Pancreas (tissue), 10 donors: ENCODE results near the gene NCAPH2. TPM values are rescaled to one million over a fixed set of nuclear protein-coding genes. Genes with fewer than 3 reads are reported as not detected.

Experiments used
- ATAC-seq, 4 donors: fragments of 200-7000 bp; cut with Tn5 transposase; one replicate each; pipeline versions ENCODE4 v1.8.0 to v1.9.1; 2020; ENCODE audit warnings: mild to moderate bottlenecking in 4 of 4, moderate library complexity in 4 of 4
- DNase-seq, 6 donors: peaks; one replicate each; pipeline ENCODE4 v3.0.0-alpha.2; 2020
- FAIRE-seq: peaks from 2 replicates; lab custom pipeline; 2012; peaks lifted over from hg19 to GRCh38; lab: Jason Lieb, UNC
- H3K27ac ChIP-seq, 4 donors: fragments of 200-600 bp; sonication (generic); 1 replicate in 3 of 4; 2 replicates in 1 of 4; pipeline versions ENCODE4 v1.5.0 to v1.8.0; 2020
- H3K27me3 ChIP-seq, 4 donors: fragments of 200-600 bp; one replicate each; pipeline ENCODE4 v1.8.0; 2021
- H3K36me3 ChIP-seq, 3 donors: fragments of 200-600 bp; sonication (generic) in 1 of 3; one replicate each; pipeline versions ENCODE4 v1.5.0 to v1.8.0; 2020 to 2021
- H3K4me1 ChIP-seq, 3 donors: fragments of 200-600 bp; one replicate each; pipeline ENCODE4 v1.8.0; 2021
- H3K4me3 ChIP-seq, 4 donors: fragments of 200-600 bp; sonication (generic) in 2 of 4; one replicate each; pipeline versions ENCODE4 v1.5.0 to v1.8.0; 2020 to 2021
- H3K9me3 ChIP-seq, 4 donors: fragments of 200-600 bp; one replicate each; pipeline ENCODE4 v1.8.0; 2021
- WGBS, 2 donors: extraction: QIAGEN DNeasy Blood & Tissue Kit; methylation state at CpG; one replicate each; pipeline ENCODE4 v1.1.7; 2013; 5-methylcytosine and 5-hydroxymethylcytosine counted together
- intact Hi-C, 3 donors: fragments of 100-400 bp; cut with DNase I; formaldehyde crosslinking; loops; one replicate each; pipeline versions ENCODE4 v1.11.1 to v1.14.2; 2022
- polyA plus RNA-seq, 2 donors: library from polyadenylated mRNA; stranded (reverse); fragments of 200-250 nt; gene quantifications; one replicate each; pipeline ENCODE4 v1.2.3, GENCODE V29; 2013
- total RNA-seq, 6 donors: library from RNA; stranded (reverse); fragmentation: NEBNext Ultra II Directional in 4 of 6; extraction: Animal tissue kit (Norgen Biotek cat#: 25700) in 4 of 6; gene quantifications; one replicate each; pipeline versions ENCODE4 v1.2.1 to v1.2.4, GENCODE V29; 2021 to 2023
- TF ChIP-seq, protein P1 (sequence below), 4 donors: fragments of 200-600 bp; sonication (generic) in 3 of 4; IDR thresholded peaks; one replicate each; pipeline versions ENCODE4 v1.5.0 to v1.8.0; 2021; ENCODE audit warnings: antibody characterized with exemption in 4 of 4
- donor health status: healthy with polysubstance abuse.
- donor health status: DM: no; HTN: no; CAD: no; lungs with moderate emphysema.
- donor health status: DM: no; HTN: no; CAD: no.
- donor health status: control.
- donor health status: control.
- donor health status: Bipolar disorder and iron deficiency.
- donor health status: DM: yes; HTN: yes; CAD: no.
- donor health status: DM: no; HTN: no; CAD: no.
- donor health status: DM: no; HTN: no; CAD: no.
- donor health status: DM: yes; HTN: yes; CAD: no.

NCAPH2 gene
- total and polyA plus RNA-seq, 8 donors, result 15.9 to 70.1 (median 24.2) TPM

DNA sequence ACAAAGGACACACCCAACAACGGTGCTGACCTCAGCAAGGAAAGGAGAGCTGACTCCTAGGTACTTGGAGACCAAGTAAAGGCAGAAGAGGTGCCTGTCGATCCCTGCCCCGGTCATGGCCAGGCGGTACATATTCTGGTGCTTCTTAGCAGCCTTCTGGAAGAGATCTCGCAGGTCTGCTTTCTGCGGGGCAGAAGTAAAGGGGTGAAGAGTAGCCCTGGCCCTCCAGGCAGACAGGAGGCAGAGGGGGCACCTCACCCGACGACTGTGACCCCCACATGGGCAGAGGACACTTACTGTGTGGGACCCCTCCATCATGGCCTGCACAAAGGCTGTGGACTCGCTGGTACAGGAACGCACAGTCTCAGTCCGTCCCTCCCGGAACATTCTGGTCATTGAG is 62.8 kb downstream of the NCAPH2 start:
- Histone ChIP-seq H3K27me3 (no peaks in the 10 kb centered on the region), H3K36me3 (peaks cover 0 to 16% (median 0%) of the 10 kb centered on the region in 3 donors), H3K4me1 (peaks cover 0 to 14% (median 6%) of the 10 kb centered on the region in 3 donors), H3K27ac (no peak overlapping the region), H3K4me3 (no peak overlapping the region), H3K9me3 (no peaks in the 10 kb centered on the region)
- intact Hi-C loops, result no loop called here
- DNase-seq (no peak), FAIRE-seq (no peak), ATAC-seq (no peak)
- WGBS, 2 donors, result 90 to 93% methylated on average over 12 of the region's 12 CpGs
- TF ChIP-seq, protein P1, sequence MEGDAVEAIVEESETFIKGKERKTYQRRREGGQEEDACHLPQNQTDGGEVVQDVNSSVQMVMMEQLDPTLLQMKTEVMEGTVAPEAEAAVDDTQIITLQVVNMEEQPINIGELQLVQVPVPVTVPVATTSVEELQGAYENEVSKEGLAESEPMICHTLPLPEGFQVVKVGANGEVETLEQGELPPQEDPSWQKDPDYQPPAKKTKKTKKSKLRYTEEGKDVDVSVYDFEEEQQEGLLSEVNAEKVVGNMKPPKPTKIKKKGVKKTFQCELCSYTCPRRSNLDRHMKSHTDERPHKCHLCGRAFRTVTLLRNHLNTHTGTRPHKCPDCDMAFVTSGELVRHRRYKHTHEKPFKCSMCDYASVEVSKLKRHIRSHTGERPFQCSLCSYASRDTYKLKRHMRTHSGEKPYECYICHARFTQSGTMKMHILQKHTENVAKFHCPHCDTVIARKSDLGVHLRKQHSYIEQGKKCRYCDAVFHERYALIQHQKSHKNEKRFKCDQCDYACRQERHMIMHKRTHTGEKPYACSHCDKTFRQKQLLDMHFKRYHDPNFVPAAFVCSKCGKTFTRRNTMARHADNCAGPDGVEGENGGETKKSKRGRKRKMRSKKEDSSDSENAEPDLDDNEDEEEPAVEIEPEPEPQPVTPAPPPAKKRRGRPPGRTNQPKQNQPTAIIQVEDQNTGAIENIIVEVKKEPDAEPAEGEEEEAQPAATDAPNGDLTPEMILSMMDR (IDR thresholded peaks at IDR 0.05), result no peak

DNA sequence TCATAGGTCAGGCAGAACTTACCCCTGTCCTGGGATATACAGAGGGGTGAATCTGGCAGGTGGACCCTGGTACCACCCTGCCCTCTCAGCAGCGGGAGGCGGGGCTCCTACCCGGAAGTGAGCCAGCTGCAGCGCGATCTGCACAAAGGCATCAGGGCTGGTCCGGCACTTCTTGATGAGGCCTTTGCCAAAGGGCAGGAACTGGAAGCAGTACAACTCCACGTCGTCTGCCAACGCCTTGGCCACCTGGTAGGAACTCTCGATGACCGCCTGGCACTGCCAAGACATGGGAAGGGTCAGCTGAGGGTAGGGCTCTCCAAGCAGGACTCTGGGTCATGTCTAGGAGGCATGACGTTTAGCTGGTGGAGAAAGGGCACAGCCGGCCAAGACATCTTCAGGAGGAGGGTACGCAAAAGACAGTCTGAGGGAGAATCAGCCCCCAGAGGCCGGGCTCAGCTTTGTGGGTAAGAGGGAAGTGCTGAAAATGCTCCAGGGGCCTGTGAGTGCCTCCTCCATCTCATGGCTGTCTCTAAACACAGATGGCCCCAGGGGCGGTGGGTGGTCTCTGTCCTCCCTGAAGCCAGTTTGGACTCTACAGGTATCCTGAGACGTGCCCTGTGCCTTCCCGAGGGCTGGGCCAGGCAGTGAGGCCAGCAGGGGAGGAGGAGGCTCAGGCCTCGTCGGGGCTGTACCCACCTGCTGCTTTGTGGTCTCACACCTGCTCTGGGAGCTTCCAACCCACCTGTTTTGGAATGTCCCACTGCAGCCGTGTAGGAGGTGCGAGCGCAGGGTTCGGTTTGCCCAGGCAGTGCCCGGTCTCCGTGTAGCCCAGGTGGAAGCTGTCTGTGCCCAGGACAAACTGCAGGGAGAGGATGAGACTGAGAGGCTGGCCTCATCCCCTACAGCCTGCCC is 63.5 kb downstream of the NCAPH2 start:
- 86 to 88% methylated on average over 26 of the region's 26 CpGs for WGBS, 2 donors
- Histone ChIP-seq H3K27me3 (no peaks in the 10 kb centered on the region), H3K36me3 (peaks cover 0 to 16% (median 0%) of the 10 kb centered on the region in 3 donors), H3K9me3 (no peaks in the 10 kb centered on the region), H3K4me1 (peaks cover 0 to 14% (median 6%) of the 10 kb centered on the region in 3 donors), H3K4me3 (no peak overlapping the region), H3K27ac (no peak overlapping the region)
- no peak for FAIRE-seq
- no peak for ATAC-seq
- DNase-seq, result peak in 2 of 6 donors; percentile 37 to 40
- intact Hi-C loops, result no loop called here
- TF ChIP-seq, protein P1 (IDR thresholded peaks at IDR 0.05), result no peak

DNA sequence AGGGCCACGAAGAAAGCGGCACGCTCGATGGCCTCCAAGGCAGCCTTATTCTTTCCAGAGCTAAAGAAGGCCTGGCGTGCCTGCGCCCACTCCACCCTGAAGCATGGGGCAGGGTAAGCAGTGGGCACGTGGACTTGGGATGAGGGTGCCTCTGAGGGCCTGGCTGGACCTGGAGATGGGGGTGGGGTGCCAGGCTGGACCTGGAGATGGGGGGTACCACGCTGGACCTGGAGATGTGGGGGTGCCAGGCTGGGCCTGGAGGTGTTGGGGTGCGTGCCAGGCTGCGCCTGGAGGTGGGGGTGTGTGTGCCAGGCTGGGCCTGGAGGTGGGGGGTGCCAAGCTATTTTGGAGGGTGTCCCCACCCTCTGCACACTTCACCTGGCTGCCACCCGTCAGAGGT is 64.9 kb downstream of the NCAPH2 start:
- intact Hi-C loops, result no loop called here
- WGBS, 2 donors, result 91 to 95% methylated on average over 11 of the region's 11 CpGs
- H3K27me3 ChIP-seq, result no peaks in the 10 kb centered on the region
- TF ChIP-seq, protein P1 (IDR thresholded peaks at IDR 0.05), result no peak
- H3K36me3 ChIP-seq, result peaks cover 0 to 16% (median 0%) of the 10 kb centered on the region in 3 donors
- no peak for ATAC-seq
- H3K4me1 ChIP-seq, result peaks cover 0 to 14% (median 6%) of the 10 kb centered on the region in 3 donors
- no peak overlapping the region for H3K4me3 ChIP-seq
- DNase-seq, result peak in 2 of 6 donors; percentile 32 to 66
- FAIRE-seq, result no peak
- no peaks in the 10 kb centered on the region for H3K9me3 ChIP-seq
- H3K27ac ChIP-seq, result no peak overlapping the region

DNA sequence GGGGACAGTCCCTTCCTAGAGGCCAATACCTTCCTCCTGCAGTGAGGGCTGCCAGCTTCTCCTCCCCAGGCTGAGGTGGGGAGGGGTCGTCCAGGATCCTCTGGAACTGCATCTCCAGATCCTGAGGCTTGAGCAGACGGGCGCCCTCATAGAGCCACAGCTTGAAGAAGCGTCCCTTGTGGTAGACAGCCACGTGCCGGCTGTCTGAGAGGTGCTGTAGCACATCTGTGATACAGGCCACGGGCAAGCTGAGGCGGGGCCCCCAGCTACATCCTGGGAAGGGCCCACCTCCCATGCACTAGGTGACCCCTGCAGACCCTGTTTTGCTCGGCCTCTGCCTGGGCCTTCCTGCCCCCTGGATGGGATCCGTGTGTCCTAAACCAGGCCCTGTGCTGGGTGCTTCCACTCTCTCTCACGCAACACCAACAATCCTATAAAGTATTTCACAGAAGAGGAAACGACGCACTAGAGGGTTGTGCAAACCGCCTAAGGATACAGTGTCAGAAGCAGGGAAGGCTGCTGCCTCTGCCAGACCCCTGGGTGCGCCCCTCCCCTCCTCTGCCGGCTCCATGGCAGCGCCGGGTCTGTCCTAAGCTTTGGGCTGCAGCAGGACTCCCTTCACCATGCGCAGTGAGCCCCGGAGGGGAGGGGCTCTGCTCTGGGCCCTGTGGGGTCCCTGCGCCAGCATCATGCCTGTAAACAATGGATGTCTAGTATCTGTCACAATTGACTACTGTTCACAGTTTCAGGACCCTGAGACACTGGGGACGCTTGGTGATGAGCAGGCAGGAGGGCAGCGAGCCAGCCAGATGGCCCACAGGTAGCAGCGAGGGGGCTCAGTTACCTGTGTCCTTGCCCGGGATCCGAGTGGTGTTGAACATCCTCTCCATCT is 65.7 kb downstream of the NCAPH2 start:
- no peak overlapping the region for H3K4me3 ChIP-seq
- no peaks in the 10 kb centered on the region for H3K27me3 ChIP-seq
- WGBS, 2 donors, result 88% methylated on average over 26 of the region's 26 CpGs
- DNase-seq (peak in 1 of 6 donors; percentile 51), ATAC-seq (no peak), FAIRE-seq (no peak)
- intact Hi-C loops, result no loop called here
- TF ChIP-seq, protein P1 (IDR thresholded peaks at IDR 0.05), result no peak
- H3K4me1 ChIP-seq, result peaks cover 0 to 10% (median 2%) of the 10 kb centered on the region in 3 donors
- no peaks in the 10 kb centered on the region for H3K9me3 ChIP-seq
- H3K27ac ChIP-seq, result no peak overlapping the region
- H3K36me3 ChIP-seq, result peaks cover 0 to 16% (median 0%) of the 10 kb centered on the region in 3 donors
